Natural killer cell treated with Interleukin-12 subunit alpha and Interleukin-12 subunit beta and Interleukin-15 and Interleukin-18, amount 100 ng/mL, for 72 hours (primary cell): Measurements from ENCODE around the gene MEIS2. TPM values are rescaled to one million over a fixed set of nuclear protein-coding genes. Genes with fewer than 3 reads are reported as not detected.

Experiments
- ATAC-seq, 2 donors: fragments of 150-1000 bp; cut with Tn5 transposase in 1 of 2; sonication (Bioruptor Pico), chemical (Tn5 transposase) in 1 of 2; 2 replicates each; pipeline ENCODE4 v1.10.0; 2021
- DNase-seq: peaks from one replicate; pipeline ENCODE4 v3.0.0; 2022; ENCODE audit warnings: low spot score
- H3K27ac Mint-ChIP-seq, 2 donors: 1 replicate in 1 of 2; 2 replicates in 1 of 2; pipeline ENCODE4 v1.8.0; 2022; ENCODE audit warnings: mixed read lengths in 2 of 2, mild to moderate bottlenecking in 1 of 2, moderate library complexity in 1 of 2
- H3K27me3 Mint-ChIP-seq, 2 donors: 1 replicate in 1 of 2; 2 replicates in 1 of 2; pipeline ENCODE4 v1.8.0; 2022; ENCODE audit warnings: mixed read lengths in 2 of 2
- H3K36me3 Mint-ChIP-seq: one replicate; pipeline ENCODE4 v1.8.0; 2022; ENCODE audit warnings: mixed read lengths
- H3K4me1 Mint-ChIP-seq, 2 donors: 1 replicate in 1 of 2; 2 replicates in 1 of 2; pipeline ENCODE4 v1.8.0; 2022; ENCODE audit warnings: low read depth in 2 of 2, mixed read lengths in 2 of 2, mild to moderate bottlenecking in 1 of 2
- H3K4me3 Mint-ChIP-seq: one replicate; pipeline ENCODE4 v1.8.0; 2022; ENCODE audit warnings: mixed read lengths
- H3K9me3 Mint-ChIP-seq: 2 replicates; pipeline ENCODE4 v1.8.0; 2022; ENCODE audit warnings: mixed read lengths
- total RNA-seq, 2 donors: library from RNA; stranded (reverse); gene quantifications; one replicate each; pipeline ENCODE4 v1.2.3, GENCODE V29; 2022

MEIS2 gene
- total RNA-seq, 2 donors from 2014 or later: 0.26 TPM; not detected in 1

DNA sequence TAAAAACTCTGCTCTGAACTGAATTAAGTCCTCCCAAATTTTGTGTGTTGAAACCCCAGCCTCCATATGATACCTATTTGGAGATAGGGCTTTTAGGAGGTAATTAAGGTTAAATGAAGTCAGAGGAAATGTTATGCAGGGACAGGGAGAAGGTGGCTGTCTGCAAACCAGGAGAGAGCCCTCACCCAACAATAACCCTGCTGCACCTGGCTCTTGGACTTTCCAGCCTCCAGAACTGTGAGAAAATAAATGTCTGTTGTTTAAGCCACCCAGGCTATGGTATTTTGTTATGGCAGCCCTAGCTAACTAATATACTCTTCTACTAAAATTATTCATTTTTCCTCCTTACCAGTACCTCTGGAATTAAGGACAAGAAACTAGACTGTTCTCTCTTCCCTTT lies 79.5 kb downstream of the MEIS2 start:
- Mint-ChIP-seq H3K9me3 (peaks cover 15% of the 10 kb centered on the region), H3K27me3 (no peaks in the 10 kb centered on the region), H3K27ac (no peak overlapping the region), H3K36me3 (no peaks in the 10 kb centered on the region), H3K4me1 (no peaks in the 10 kb centered on the region), H3K4me3 (no peak overlapping the region)
- no peak for DNase-seq
- no peak for ATAC-seq

DNA sequence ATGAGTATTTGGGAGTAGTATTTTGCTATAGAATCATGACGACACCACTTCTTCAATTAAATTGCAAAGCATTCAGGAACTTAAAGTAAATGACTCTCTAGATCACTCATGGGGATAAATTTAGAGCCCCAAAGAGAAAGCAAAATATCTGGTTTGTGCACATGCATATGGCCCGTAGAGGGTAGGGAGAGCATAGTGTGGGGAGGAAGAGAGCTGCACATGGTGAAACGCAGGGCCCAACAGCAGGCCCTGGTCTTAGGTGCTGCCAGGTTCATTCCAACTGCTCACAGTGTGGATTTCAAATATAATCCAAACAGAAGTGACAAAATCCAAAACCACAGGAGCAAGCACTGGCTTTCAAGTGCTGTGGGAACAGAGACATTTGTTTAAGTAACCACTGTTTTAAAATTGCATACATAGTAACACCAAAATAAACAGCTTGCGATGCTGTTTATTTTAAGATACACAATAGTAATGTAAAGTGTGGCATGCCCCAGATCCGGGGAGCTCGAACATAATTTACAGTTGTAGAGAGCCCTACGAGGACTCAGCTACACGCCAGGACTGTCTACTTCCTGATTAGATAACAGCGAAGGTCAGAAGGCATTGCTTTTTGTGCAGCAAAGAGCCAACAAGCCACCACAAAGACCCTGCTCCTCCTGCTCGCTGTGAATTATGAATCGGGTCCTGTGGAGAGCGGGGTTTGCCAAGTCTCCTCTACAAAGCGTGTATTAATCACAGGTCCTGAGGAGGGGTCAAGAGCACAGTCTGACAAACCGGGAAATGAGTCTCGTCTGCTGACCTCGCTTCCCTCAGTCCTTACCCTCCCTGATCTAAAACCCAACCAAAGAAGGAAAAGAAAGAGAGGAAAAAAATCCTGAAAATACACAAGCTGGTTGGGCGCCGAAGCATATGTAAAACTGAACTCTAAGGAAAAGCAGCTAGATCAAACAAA lies 80.6 kb downstream of the MEIS2 start:
- no peak overlapping the region for H3K4me3 Mint-ChIP-seq
- DNase-seq: no peak
- ATAC-seq: no peak
- no peaks in the 10 kb centered on the region for H3K27me3 Mint-ChIP-seq
- H3K4me1 Mint-ChIP-seq: no peaks in the 10 kb centered on the region
- H3K27ac Mint-ChIP-seq: no peak overlapping the region
- no peaks in the 10 kb centered on the region for H3K36me3 Mint-ChIP-seq
- H3K9me3 Mint-ChIP-seq: peaks cover 15% of the 10 kb centered on the region

DNA sequence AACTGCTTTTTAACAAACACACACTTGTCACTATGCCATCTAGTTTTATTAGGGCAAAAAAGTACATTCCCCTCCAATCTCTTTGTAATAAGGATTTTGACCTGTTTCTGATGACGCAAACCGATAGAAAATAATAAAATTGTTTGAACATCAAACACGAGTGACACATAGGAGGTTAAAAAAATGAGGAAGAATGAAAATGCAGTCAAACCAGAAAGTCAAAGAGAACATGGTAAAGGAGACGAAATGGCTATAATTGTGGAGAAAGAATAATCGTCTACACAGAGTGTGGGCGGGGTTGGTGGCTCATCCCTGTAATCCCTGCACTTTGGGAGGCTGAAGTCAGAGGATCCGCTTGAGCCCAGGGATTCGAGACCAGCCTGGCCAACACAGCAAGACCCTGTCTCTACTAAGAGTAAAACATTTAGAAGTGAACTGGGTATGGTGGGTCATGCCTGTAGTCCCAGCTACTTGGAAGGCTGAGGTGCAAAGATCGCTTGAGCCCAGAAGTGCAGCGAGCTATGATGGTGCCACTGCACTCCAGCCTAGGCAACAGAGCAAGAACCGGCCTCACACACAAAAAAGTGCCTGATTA lies 83.2 kb downstream of the MEIS2 start:
- DNase-seq: no peak
- Mint-ChIP-seq H3K36me3 (no peaks in the 10 kb centered on the region), H3K9me3 (peaks cover 5% of the 10 kb centered on the region), H3K27me3 (no peaks in the 10 kb centered on the region), H3K4me1 (no peaks in the 10 kb centered on the region), H3K4me3 (no peak overlapping the region), H3K27ac (no peak overlapping the region)
- no peak for ATAC-seq

DNA sequence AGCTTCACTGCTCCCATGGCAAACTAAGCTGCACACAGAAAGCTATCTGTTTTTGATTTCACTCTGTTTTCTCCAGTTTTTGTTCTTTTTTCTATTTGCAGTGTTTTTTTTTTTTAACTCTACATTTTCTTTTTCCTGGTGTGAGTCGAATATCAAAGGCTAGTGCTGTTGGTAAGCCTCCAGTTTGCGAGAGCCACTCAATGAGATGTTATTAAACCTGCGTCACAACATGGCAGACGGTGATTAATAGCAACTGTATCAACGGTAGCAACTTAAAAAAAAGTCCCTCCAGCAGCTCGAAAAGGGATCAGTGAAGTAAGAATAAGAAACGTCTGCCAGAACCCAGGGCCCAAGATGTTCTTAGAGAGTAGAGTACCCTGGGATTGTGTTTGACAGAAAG lies 84.1 kb downstream of the MEIS2 start:
- ATAC-seq (no peak), DNase-seq (no peak)
- Mint-ChIP-seq H3K4me3 (no peak overlapping the region), H3K36me3 (no peaks in the 10 kb centered on the region), H3K9me3 (peaks cover 3% of the 10 kb centered on the region), H3K27me3 (no peaks in the 10 kb centered on the region), H3K27ac (no peak overlapping the region), H3K4me1 (no peaks in the 10 kb centered on the region)

DNA sequence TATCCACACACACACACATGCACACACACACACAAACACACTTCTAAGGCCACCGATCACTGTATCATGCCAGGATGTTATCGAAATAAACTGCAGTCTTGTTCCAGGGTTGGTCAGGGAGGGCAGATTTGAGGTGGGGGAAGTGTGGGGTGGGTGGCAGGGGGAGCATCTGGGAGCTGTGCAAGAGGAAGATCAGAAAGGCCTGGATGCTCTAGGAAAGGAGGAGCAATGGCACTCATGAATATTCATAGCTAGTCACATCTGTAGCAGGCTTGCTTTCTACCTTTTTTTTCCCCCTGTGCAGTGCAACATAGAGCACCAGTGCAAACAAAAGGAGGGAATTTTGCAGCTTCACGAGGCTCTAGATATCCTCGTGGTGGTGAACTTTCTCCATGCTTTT lies 84.9 kb downstream of the MEIS2 start:
- Mint-ChIP-seq H3K27ac (no peak overlapping the region), H3K27me3 (no peaks in the 10 kb centered on the region), H3K4me1 (no peaks in the 10 kb centered on the region), H3K9me3 (peaks cover 4% of the 10 kb centered on the region), H3K4me3 (no peak overlapping the region), H3K36me3 (no peaks in the 10 kb centered on the region)
- no peak for ATAC-seq
- no peak for DNase-seq

DNA sequence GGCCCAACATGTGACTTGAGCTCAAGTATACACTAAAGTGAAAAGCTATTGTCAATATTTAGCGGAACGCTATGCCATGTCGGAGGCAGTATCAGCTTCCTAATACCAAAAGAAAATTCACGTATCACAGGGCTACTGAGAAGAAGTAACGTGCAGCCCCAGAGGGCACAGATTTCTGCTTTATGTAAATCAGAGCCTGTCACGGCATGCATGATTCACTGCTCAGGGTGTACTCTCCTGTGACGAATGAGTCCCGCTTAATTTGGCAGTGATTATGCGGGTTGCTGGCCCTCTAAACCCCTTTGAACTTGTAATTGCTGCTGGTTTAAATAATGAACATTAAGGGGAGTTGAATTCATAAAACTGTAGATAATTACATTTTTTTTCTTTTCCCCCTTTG lies 85.3 kb downstream of the MEIS2 start:
- DNase-seq: no peak
- no peak for ATAC-seq
- Mint-ChIP-seq H3K27ac (no peak overlapping the region), H3K4me1 (no peaks in the 10 kb centered on the region), H3K27me3 (no peaks in the 10 kb centered on the region), H3K4me3 (no peak overlapping the region), H3K36me3 (no peaks in the 10 kb centered on the region), H3K9me3 (peaks cover 4% of the 10 kb centered on the region)

DNA sequence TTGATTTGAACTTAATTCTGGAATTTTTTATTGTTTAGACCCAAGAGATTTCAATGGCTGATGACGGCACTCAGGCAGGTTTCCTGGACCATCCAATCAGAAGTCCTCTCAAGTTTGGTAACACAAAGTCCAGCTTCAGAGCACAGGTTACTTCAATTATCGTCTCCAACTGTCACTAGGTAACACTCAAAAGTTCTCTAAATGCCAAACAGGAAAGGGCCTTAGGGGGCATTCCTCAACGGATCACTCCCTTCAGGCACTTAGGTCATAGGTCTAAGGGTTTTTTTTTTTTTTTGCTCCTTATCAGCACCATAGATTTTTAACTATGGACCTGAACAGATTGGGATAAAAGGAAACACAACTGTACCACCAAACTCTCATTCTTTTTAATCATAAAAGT lies 85.8 kb downstream of the MEIS2 start:
- DNase-seq (no peak), ATAC-seq (no peak)
- H3K27ac Mint-ChIP-seq: no peak overlapping the region
- H3K4me3 Mint-ChIP-seq: no peak overlapping the region
- peaks cover 4% of the 10 kb centered on the region for H3K9me3 Mint-ChIP-seq
- H3K36me3 Mint-ChIP-seq: no peaks in the 10 kb centered on the region
- H3K27me3 Mint-ChIP-seq: no peaks in the 10 kb centered on the region
- H3K4me1 Mint-ChIP-seq: no peaks in the 10 kb centered on the region

DNA sequence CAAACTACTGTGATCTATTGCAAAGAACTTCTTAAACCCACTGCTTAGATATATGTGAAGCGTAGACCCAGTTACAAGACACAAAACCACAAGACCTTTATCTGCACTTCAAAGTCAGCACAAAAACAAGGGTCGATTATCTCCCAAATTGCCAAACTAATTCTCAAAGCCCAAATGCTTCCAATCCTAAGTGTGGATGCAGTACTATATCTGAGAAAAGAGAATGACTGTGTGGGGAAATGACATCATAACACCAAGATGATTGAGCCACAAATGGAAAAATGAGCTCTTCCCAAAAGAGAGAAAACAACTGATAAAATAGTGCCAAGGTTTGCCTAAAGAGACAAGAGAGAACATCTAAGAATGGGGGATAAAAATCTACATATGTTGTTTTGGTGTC lies 86.2 kb downstream of the MEIS2 start:
- Mint-ChIP-seq H3K4me3 (no peak overlapping the region), H3K36me3 (no peaks in the 10 kb centered on the region), H3K27ac (no peak overlapping the region), H3K27me3 (no peaks in the 10 kb centered on the region), H3K9me3 (peaks cover 4% of the 10 kb centered on the region), H3K4me1 (no peaks in the 10 kb centered on the region)
- ATAC-seq (no peak), DNase-seq (no peak)

DNA sequence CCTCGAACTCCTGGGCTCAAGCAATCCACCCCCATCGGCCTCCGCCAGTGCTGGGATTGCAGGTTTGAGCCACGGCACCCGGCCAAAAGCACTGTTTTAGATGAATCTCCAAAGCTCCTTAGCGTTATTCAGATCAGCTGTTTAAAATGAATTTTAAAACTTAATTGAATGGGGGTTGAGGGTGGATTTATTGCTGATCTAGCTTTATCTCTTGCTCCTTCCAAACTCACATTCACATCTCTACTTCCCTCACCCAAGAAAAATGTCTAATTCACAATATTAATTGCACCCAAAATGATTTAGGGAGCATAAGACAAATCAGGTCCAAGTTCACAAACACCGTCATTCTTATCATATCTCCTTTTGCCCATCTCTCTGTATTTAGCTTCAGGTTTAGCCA lies 89.8 kb downstream of the MEIS2 start:
- ATAC-seq (no peak), DNase-seq (no peak)
- Mint-ChIP-seq H3K4me1 (no peaks in the 10 kb centered on the region), H3K36me3 (no peaks in the 10 kb centered on the region), H3K27ac (no peak overlapping the region), H3K9me3 (peaks cover 7% of the 10 kb centered on the region), H3K4me3 (no peak overlapping the region), H3K27me3 (no peaks in the 10 kb centered on the region)

DNA sequence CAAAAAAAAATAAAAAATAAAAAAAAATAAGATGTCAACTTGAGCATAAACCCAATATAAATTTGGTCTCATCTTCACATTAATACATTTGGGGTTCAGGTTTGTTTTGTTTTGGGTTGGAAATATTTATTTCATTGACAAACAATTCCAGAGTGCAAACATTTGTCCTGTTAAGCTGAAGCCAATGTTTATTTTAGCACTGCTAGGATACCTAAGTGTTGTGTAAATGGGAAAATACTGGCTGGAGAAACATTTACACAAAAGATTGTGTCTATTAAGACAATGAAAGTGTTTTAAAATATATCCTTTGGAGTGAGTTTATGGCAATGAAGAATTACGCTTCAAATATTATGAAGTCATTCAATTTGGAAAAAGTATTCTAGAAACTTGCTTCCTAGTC lies 91.1 kb downstream of the MEIS2 start:
- no peak for DNase-seq
- Mint-ChIP-seq H3K27me3 (no peaks in the 10 kb centered on the region), H3K36me3 (no peaks in the 10 kb centered on the region), H3K9me3 (peaks cover 7% of the 10 kb centered on the region), H3K4me3 (no peak overlapping the region), H3K4me1 (no peaks in the 10 kb centered on the region), H3K27ac (no peak overlapping the region)
- no peak for ATAC-seq

DNA sequence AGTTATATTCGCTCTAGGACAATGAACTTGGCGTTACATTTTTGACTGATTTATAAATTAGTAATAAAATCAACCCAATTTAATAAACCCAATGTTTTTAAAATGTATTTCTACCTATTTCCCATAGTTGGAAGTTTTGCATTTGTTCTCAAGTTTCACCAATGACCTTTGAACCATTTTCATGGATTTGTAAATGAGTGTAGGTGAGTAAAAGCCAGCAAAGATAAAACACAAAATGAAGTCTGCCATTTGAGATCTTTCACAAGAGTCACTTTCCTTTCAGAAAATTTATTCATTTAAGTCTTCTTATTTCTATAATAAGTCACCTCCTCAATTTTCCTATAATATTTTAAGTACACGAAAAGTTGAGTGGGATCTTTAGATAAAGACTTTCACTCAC lies 92.1 kb downstream of the MEIS2 start:
- Mint-ChIP-seq H3K9me3 (peaks cover 7% of the 10 kb centered on the region), H3K4me3 (no peak overlapping the region), H3K27ac (no peak overlapping the region), H3K4me1 (no peaks in the 10 kb centered on the region), H3K27me3 (no peaks in the 10 kb centered on the region), H3K36me3 (no peaks in the 10 kb centered on the region)
- ATAC-seq (no peak), DNase-seq (no peak)

DNA sequence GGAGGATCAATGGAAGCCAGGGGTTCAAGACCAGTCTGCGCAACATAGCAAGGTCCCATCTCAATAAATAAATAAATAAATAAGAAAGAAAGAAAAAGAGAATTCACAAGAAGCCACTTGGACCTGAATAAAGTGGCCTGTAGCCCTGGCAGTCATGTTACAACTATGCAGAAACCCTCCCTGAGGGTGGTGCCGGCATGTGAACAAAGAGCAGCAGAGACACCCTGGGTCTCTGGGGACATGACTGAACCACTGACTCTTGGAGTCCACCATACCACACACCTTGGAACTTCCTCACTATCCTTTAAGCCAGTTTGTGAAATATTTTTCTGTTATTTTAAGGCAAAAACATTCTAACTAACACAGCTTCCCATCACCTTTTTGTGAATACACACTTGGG lies 93.0 kb downstream of the MEIS2 start:
- no peaks in the 10 kb centered on the region for H3K36me3 Mint-ChIP-seq
- peaks cover 7% of the 10 kb centered on the region for H3K9me3 Mint-ChIP-seq
- no peak overlapping the region for H3K27ac Mint-ChIP-seq
- no peak overlapping the region for H3K4me3 Mint-ChIP-seq
- no peaks in the 10 kb centered on the region for H3K4me1 Mint-ChIP-seq
- no peaks in the 10 kb centered on the region for H3K27me3 Mint-ChIP-seq
- no peak for ATAC-seq
- DNase-seq: no peak

DNA sequence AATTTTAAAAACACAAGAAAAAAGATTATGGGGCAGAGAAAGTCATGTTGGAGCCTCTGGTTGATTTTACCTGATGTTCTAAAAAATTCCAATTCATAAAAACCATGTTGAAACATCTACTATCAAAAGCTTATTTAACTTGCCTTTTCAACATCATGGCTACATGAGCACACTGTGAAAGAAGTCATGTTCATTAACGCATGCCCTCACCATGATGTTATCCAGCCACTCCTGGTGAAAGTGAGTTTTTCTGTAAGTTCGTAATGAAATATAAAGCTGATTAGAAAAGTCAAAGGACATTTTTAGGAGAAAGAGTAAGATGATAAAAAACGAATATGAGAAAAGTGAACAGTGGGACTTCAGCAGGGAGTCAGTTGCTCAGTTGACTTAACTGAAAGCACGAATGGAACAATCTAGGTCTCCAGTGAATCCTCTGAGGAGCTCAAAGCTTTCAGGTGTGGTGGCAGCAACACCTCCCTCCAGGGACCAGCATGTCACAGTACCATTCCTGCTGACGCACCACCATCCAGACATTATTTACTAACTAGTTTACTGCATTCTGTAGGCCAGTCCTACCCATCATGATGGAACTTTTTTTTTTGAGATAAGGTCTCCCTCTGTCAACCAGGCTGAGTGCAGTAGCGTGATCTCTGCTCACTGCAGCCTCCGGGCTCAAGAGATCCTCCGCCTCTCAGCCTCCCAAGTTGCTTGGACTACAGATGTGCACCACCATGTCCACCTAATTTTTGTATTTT lies 95.2 kb downstream of the MEIS2 start:
- Mint-ChIP-seq H3K9me3 (peaks cover 14% of the 10 kb centered on the region), H3K27me3 (no peaks in the 10 kb centered on the region), H3K4me3 (no peak overlapping the region), H3K4me1 (no peaks in the 10 kb centered on the region), H3K27ac (no peak overlapping the region), H3K36me3 (no peaks in the 10 kb centered on the region)
- DNase-seq (no peak), ATAC-seq (no peak)

DNA sequence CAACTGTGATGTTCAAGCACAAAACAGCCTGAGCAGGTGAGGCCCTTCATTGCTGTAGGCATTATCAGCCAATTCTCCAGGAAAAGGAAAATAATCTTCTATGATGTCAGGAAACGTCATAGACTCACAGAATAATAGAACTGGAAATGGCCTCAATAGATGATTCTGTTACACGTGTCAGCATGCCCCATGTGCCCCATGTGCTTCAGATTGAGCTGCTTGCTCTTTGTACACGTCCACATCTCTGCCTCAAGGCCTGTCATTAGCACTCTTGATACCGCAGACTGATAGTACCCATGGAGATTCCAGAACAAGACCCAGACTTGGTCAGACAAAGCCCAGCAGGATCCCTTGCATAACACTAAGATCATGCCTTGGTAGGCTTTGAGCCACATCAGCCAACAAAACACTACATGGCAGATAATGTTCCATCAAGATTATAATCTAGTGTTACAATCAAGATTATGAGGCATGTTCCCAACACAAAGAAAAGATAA lies 95.9 kb downstream of the MEIS2 start:
- no peak overlapping the region for H3K27ac Mint-ChIP-seq
- no peak overlapping the region for H3K4me3 Mint-ChIP-seq
- H3K4me1 Mint-ChIP-seq: no peaks in the 10 kb centered on the region
- H3K27me3 Mint-ChIP-seq: no peaks in the 10 kb centered on the region
- no peak for DNase-seq
- no peaks in the 10 kb centered on the region for H3K36me3 Mint-ChIP-seq
- no peak for ATAC-seq
- H3K9me3 Mint-ChIP-seq: peaks cover 14% of the 10 kb centered on the region
